Measurements from ENCODE around the gene ZNF438. TPM values are rescaled to one million over a fixed set of nuclear protein-coding genes. Genes with fewer than 3 reads are reported as not detected.

The ZNF438 gene
- total RNA-seq, 4 donors from 2014 or later, result 2.9 to 9.3 (median 5.9) TPM

- no peak overlapping the region for H3K4me3 ChIP-seq
- H3K27me3 ChIP-seq, result no peaks in the 10 kb centered on the region
- H3K9me3 ChIP-seq, result no peaks in the 10 kb centered on the region
- no peak overlapping the region for H3K27ac ChIP-seq
- WGBS, 2 donors, result 94 to 100% methylated on average over 2 to 6 of the region's 10 CpGs
- no peaks in the 10 kb centered on the region for H3K4me1 ChIP-seq
- DNase-seq, result no peak
- H3K36me3 ChIP-seq, result peaks cover 0 to 40% (median 0%) of the 10 kb centered on the region in 3 donors
- intact Hi-C loops (cut with DNase I), result no loop called here
- no peak for TF ChIP-seq POLR2A (IDR thresholded peaks at IDR 0.05)
Observed at GRCh38 chr10:30847642-30848041, 184.0 kb downstream of the ZNF438 start.

- no peak overlapping the region for H3K27ac ChIP-seq
- H3K36me3 ChIP-seq, result peaks cover 0 to 40% (median 0%) of the 10 kb centered on the region in 3 donors
- no peaks in the 10 kb centered on the region for H3K27me3 ChIP-seq
- H3K4me3 ChIP-seq, result no peak overlapping the region
- no peaks in the 10 kb centered on the region for H3K9me3 ChIP-seq
- 86 to 100% methylated on average over 2 to 4 of the region's 6 CpGs for WGBS, 2 donors
- no peaks in the 10 kb centered on the region for H3K4me1 ChIP-seq
- TF ChIP-seq POLR2A (IDR thresholded peaks at IDR 0.05), result no peak
- no peak for TF ChIP-seq CTCF (IDR thresholded peaks at IDR 0.05)
- intact Hi-C loops (cut with DNase I), result no loop called here
- DNase-seq, result no peak
Observed at GRCh38 chr10:30847199-30847598, 184.5 kb downstream of the ZNF438 start.

- whole genome bisulfite sequencing, 2 donors, result no CpG with 5 or more reads among the region's 4 CpGs
- DNase-seq, result no peak
- no peak overlapping the region for H3K4me3 ChIP-seq
- H3K9me3 ChIP-seq, result no peaks in the 10 kb centered on the region
- intact Hi-C loops (cut with DNase I), result no loop called here
- no peak overlapping the region for H3K27ac ChIP-seq
- TF ChIP-seq CTCF (IDR thresholded peaks at IDR 0.05), result no peak
- no peak for TF ChIP-seq POLR2A (IDR thresholded peaks at IDR 0.05)
- H3K27me3 ChIP-seq, result no peaks in the 10 kb centered on the region
- H3K4me1 ChIP-seq, result no peaks in the 10 kb centered on the region
- H3K36me3 ChIP-seq, result peaks cover 0 to 40% (median 0%) of the 10 kb centered on the region in 3 donors
Observed at GRCh38 chr10:30846710-30847109, 185.0 kb downstream of the ZNF438 start.

GRCh38 chr10:30842894-30843293 is 188.8 kb downstream of the ZNF438 start:
- intact Hi-C loops (cut with DNase I), result no loop called here
- WGBS, 2 donors, result 84 to 87% methylated on average over 5 of the region's 5 CpGs
- TF ChIP-seq POLR2A (IDR thresholded peaks at IDR 0.05) (no peak), CTCF (IDR thresholded peaks at IDR 0.05) (no peak)
- Histone ChIP-seq H3K27me3 (no peaks in the 10 kb centered on the region), H3K4me3 (no peak overlapping the region), H3K36me3 (peaks cover 0 to 16% (median 0%) of the 10 kb centered on the region in 3 donors), H3K9me3 (no peaks in the 10 kb centered on the region), H3K27ac (no peak overlapping the region), H3K4me1 (no peaks in the 10 kb centered on the region)
- DNase-seq, result no peak

GRCh38 chr10:30842185-30842584 is 189.5 kb downstream of the ZNF438 start:
- Histone ChIP-seq H3K9me3 (no peaks in the 10 kb centered on the region), H3K27ac (no peak overlapping the region), H3K36me3 (peaks cover 0 to 9% (median 0%) of the 10 kb centered on the region in 3 donors), H3K4me3 (no peak overlapping the region), H3K4me1 (no peaks in the 10 kb centered on the region), H3K27me3 (no peaks in the 10 kb centered on the region)
- 75% methylated on average over 1 of the region's 1 CpG; no CpG with 5 or more reads in 1 of the 2 donors for WGBS, 2 donors
- DNase-seq, result no peak
- intact Hi-C loops (cut with DNase I), result no loop called here
- TF ChIP-seq CTCF (IDR thresholded peaks at IDR 0.05) (no peak), POLR2A (IDR thresholded peaks at IDR 0.05) (no peak)
